GM15510 (cell line): ENCODE results near the gene RAB26.

Experiments
- POLR2A ChIP-seq: IDR thresholded peaks from 3 replicates; pipeline ENCODE4 v1.6.1; 2011; ENCODE audit warnings: borderline replicate concordance; ENCODE audit not compliant: insufficient read length; ENCODE audit errors: extremely low read depth

The RAB26 gene

DNA sequence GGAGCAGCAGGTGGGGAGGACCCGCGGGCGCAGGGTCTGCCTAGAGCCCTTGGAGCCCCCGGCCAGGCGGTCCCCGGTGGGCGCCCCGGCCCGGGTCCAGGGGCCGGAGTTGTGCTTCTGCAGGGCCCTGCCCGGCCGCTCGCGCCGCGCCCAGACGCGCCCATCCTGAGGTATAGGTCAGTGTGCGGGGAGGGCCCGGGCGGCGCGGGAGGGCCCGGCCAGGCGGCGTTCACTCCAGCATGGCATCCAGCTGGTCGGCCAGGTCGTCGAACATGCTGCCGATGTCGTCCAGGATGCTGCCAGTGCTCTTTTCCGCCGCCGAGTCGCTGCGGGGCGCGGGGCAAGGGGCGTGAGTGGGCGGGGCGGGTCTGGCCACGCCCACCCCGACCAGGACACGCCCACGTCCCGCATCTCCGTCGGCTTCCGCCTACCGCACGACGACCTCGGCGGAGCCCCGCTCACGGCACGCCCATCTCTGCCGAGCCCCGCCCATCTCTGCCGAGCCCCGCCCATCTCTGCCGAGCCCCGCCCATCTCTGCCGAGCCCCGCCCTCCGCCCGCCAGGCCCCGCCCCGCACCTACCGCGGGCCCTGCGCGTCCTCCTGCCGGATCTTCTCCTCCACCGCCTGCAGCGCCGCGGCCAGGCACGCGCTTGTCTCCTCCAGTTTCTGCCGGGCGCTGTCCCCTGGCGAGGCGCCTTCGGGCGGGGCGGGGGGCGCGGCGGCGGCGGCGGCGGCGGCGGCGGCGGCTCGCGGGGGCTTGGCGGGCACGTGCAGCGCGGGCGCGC, 30.1 kb downstream of the RAB26 start:
- TF ChIP-seq POLR2A = no peak

DNA sequence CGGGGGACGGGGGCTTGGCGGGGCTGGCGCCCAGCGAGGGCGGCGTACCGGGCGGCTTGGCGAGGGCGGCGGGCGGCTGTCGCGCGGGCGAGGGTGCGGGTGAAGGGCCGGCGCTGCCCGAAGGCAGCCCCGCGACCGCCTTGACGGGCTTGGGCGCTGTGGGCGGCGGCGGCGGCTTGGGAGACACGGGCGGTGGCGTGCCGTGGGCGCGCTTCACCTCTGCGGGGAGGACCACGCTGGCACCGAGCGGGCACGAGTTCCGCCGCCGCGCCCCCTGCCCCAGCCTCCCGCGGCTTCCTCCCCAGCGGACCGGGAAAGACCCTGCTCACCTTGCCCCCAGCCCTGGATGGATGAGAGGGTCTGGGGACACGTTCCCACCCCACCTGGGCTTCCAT, 30.7 kb downstream of the RAB26 start:
- no peak for TF ChIP-seq POLR2A

DNA sequence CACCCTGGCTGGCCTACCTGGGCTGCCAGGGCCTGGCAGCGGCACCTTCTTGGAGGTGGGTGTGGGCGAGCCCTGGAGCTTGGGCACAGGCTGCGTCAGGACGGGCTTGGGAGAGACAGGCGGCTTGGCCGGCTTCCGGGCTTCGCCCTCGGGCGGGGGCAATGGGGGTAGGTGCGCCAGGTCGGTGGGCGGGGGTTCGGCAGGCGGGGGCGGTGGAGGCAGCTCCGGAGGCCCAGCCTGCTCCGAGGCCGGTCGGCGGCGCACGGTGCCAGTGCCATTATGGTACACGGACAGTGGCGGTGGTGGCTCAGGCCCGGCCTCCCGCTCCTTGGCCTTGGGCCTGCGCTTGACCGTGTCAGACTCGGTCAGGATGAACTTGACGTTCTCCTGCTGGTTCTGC, 31.2 kb downstream of the RAB26 start:
- TF ChIP-seq POLR2A = no peak

DNA sequence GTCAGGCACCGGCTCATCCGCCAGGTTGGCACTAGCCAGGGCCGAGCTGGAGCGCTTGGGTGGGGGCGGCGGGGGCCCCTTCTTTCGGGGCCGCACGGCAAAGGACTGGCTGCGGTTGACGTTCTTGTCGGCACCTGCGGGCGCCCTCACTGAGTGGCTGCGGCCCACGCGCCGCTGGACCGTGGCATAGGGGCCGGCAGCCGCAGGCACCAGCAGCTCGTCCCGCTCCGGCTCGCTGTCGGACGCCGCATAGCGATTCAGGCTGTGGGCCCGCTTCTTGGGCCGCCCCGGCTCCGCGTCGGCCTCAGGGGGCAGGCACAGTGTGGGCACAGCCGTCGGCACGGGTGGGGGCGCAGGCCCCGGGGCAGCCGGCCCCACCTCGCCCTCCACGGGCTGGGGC, 32.0 kb downstream of the RAB26 start:
- TF ChIP-seq POLR2A = no peak

DNA sequence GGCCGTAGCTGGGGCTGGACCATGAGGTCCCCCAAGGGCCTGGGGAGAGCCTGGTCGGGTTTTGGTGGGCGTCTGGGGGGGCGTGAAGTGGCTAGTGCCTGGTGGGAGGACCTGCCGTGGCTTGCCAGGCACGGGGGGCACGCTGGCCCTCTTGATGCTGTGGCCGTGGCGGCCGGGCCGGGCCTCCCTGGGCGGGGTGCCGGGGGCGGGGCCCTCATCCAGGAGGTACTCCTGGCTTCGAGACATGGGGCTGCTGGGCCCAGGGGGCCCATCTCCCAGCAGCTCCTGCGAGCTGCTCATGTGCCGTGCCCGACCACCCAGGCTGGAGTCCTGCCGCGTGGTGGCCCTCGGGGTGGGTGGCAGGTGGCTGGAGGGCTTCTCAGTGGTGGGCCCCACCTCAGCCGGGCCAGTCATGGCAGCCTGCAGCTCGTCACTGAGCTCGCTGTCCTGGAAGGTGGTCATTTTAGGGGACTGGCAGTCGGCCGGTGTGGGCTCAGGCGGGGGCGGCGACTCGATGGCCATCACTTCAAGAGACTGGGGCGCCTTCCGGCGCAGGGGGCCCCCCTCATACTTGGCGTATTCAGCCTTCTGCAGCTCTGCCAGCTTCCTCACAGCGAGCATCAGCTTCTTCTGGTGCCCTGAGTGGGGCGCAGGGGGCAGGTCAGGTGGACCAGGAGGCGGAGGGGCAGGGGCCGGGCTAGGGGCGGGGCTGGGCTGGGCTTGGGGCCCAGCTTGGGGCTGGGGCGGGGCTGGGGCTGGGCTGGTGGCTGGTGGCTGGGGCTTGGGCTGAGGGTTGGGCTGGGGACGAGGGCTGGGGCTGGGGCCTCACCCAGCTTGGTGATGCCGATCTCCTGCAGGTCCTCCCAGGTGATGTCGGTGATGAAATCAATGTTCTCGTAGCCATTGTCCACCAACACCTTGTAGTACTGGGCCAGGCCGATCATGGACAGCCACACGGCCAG, 32.8 kb downstream of the RAB26 start:
- TF ChIP-seq POLR2A = no peak

DNA sequence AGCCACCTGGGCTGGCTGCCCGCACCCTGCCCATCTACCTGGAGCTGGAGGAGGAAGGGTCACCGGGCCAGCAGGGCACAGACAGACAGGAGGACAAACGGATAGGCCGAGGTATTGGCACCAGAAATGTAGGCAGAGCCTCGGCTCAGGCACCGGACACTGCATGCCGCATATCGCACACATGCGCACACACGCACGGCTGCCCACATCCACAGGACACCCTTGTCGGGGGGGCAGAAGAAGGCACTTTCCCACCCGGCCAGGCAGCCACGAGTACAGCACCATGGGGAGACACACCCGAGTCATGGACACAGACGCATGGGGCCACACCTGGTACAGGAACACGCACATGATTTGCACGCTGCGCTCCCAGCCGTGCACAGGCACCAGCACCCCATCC, 33.5 kb downstream of the RAB26 start:
- TF ChIP-seq POLR2A = no peak

DNA sequence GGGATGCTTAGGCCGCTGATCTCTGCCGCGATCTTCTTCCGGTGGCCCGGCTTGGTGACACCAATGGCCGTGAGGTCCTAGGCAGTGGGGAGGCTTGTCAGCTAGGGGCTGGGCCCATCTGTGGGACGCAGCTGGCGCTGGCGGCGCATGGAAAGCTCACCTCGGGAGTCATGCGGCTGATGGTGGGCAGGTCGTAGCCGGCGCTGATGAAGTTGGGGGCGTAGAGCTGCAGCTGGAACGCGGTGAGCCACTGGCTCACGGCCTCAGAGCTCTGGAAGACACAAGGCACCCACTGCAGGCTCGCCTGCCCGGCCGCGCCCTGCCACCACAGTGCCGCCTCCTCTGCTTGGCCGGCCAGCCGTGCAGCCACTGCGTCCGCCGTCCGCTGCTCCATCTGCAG, 35.2 kb downstream of the RAB26 start:
- no peak for TF ChIP-seq POLR2A

DNA sequence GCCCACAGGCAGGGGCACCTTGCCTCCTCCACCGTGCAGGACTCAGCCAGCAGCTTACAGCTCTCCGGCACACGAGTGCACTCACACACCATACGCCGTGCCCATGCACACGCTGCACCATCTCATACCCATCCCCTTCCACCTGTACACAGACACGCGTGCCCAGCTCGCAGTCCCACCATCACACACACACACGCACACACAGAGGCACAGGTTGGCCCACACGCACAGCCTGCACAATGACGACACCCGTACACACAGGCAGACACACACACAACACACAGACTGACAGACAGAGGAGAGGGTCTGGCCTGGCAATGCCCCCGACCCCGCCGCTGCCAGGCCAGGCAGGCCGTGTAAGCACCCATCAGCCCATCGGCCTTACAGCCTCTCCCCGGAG, 35.9 kb downstream of the RAB26 start:
- TF ChIP-seq POLR2A = no peak

DNA sequence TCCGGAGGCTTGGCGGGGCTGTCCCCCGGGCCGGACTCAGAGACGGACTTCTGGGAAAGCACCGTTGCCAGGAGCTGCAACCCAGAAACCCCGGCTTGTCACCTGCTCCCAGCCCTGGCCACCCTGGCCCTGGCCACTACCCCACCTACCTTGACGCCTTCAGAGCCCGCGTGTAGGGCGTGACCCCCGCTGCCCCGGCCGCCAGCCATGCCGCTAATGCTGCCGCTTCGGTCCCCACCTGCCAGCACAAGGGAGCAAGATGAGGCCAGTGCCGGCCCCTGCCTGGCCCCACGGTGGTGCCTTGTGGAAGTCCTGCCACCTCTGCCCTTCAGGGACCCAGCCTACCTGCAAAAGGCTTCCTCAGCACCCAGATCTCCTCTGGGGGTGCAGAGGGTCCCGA, 36.5 kb downstream of the RAB26 start:
- no peak for TF ChIP-seq POLR2A

DNA sequence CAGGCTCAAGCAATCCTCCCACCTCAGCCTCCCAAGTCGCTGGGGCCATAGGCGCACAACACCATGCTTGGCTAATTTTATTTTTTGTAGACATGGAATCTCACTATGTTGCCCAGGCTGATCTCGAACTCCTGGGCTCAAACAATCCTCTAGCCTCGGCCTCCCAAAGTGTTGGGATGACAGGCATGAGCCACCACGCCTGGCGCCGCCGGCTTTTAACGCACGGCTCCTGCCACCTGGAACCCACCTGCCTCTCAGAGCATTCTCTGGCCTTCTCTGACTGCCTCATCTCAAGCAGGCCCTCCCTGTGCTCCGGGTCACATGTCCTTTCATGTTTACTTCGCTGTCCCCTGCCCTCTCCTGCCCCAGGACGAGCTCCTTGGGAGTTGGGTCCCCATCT, 37.6 kb downstream of the RAB26 start:
- no peak for TF ChIP-seq POLR2A

DNA sequence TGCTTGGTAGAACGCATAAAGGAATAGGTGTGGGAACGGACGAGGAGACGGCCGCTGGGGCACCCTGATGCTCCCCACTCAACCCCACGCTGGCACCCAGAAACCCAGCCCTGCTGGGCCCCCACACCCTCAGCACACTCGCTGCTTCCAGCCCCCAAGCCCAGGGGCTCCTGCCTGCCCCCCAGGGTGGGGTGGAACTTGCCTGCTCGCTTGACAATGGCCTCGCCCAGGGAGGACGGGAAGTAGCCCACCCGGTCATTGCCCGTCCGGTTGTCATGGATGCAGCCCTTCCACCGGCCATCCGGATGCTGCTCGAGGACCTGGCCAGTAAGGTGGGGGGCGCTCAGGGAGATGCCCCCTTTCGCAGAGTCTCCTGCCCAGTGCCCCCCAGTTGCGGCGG, 38.1 kb downstream of the RAB26 start:
- TF ChIP-seq POLR2A = no peak

DNA sequence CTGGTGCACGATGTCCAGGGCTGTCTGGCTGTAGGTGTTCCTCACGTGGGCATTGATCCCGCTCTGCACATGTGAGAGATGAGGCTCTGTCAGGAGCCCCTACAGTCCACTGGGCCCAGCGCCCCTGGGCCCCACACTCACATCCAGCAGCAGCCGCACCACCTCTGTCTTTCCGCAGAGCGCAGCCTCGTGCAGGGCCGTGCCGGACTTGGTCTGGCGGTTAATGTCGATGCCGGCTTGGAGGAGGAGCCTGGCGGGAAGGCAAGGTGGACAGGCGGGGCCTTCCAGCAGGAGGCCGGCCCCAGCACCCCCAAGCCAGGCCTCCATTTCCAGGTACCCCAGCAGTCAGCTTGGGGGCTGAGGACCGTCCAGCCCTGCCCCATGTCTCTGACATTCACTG, 38.8 kb downstream of the RAB26 start:
- TF ChIP-seq POLR2A = no peak

DNA sequence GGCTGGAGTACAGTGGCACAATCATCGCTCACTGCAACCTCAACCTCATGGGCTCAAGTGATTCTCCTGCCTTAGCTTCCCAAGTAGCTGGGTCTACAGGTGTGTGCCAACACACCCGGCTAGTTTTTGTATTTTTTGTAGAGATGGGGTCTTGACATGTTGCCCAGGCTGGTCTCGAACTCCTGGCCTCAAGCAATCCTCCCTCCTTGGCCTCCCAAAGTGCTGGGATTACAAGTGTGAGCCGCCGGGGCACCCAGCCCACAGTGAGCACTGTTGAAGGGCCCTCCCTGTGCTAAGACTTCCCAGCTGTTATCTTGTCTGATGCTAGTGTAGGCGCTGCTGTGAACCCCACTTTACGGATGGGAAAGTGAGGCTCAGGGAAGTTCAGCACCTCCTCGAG, 40.0 kb downstream of the RAB26 start:
- TF ChIP-seq POLR2A = no peak

DNA sequence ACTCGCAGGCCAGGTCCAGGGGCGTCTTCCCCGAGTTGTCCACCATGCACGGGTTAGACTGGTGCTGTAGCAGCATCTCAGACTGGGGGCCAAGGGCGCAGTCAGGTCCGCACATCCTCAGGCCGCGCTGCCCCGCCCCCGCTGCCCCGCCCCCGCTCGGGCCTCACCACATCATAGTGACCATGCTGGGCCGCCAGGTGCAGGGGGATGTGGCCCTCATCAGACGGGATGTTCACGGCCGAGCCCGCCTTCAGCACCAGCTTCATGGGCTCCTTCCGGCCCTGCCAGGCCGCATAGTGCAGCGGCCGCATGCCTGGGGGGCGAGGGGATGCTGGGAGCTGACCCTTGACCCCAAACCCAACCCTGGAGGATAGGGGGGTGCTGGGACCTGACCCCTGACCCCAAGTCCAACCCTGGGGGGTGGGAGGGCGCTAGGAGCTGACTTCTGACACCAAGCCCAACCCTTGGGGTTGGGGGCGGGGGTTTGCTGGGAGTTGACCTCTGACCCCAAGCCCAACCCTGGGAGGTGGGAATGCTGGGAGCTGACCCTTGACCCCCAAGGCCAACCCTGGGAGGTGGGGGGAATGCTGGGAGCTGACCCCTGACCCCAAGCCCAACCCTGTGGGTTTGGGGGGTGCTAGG, 40.9 kb downstream of the RAB26 start:
- TF ChIP-seq POLR2A = no peak

DNA sequence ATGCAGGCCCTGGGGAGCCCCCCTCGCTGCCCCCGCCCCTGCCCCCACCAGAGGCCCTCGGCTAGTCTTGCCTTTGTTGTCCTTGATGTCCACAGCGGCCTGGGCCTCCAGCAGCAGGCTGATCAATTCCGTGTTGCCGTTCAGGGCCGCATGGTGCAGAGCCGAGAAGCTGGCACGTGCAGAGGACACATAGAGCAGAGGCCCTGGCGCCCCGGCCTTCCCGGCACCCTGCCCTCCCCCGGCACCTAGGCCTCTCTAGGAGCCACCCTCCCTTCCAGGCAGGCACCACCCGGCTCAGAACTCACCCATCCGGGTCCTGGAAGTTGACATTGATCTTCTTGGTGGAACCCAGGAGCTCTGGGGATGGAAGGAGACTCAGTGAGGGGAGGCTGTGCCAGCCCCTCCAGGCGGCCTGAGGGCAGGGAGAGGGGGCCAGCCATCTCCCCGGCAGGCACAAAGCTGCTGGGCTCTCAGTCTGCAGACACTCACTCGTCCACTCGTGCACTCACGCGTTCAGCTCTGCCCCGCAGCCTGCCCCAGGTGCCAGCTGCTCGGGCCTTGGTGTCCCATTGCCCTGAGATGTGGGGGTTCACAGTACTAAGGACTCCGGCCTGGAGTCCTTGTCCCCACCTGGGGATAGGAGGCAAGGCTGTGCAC, 41.7 kb downstream of the RAB26 start:
- no peak for TF ChIP-seq POLR2A
